BJ (cell line): ENCODE measurements around the gene MCM7. TPM values are rescaled to one million over a fixed set of nuclear protein-coding genes. Genes with fewer than 3 reads are reported as not detected.

Experiments used
- CTCF ChIA-PET: fragments of 350-600 bp; formaldehyde crosslinking; extraction: SDS; loops from one replicate; lab custom pipeline; 2021; ENCODE audit warnings: antibody characterized with exemption, inconsistent platforms; lab: Yijun Ruan, JAX
- POLR2A ChIA-PET: fragments of 300-600 bp; sonication (Branson Sonifier 250); formaldehyde crosslinking; extraction: SDS; loops from one replicate; lab custom pipeline; 2021; ENCODE audit warnings: antibody characterized with exemption; lab: Charles Lee
- DNase-seq: peaks from one replicate; pipeline ENCODE4 v3.0.0-alpha.2; 2011; ENCODE audit warnings: low read depth
- H3K27me3 ChIP-seq: 2 replicates; pipeline ENCODE4 v1.6.0; 2011; ENCODE audit warnings: low read length; ENCODE audit not compliant: control insufficient read depth, insufficient read depth
- H3K36me3 ChIP-seq: 2 replicates; pipeline ENCODE4 v1.5.1; 2011; ENCODE audit warnings: low read length; ENCODE audit not compliant: control insufficient read depth, insufficient read depth
- H3K4me3 ChIP-seq: 2 replicates; pipeline ENCODE4 v1.5.1; 2011; ENCODE audit warnings: low read depth, mild to moderate bottlenecking, control low read depth, low read length
- polyA plus RNA-seq: library from polyadenylated mRNA; depleted of rRNA; stranded (reverse); fragments of >200 nt; gene quantifications from 2 replicates; pipeline ENCODE4 v1.2.3, GENCODE V29; 2011
- TF ChIP-seq, protein P1 (sequence below): IDR thresholded peaks from 2 replicates; pipeline ENCODE4 v1.5.1; 2011; ENCODE audit warnings: low read depth, mild to moderate bottlenecking, control low read depth, inconsistent platforms, low read length, moderate library complexity; ENCODE audit not compliant: insufficient read depth

The MCM7 gene
- polyA plus RNA-seq, 1 experiment, result 89.0 TPM

DNA sequence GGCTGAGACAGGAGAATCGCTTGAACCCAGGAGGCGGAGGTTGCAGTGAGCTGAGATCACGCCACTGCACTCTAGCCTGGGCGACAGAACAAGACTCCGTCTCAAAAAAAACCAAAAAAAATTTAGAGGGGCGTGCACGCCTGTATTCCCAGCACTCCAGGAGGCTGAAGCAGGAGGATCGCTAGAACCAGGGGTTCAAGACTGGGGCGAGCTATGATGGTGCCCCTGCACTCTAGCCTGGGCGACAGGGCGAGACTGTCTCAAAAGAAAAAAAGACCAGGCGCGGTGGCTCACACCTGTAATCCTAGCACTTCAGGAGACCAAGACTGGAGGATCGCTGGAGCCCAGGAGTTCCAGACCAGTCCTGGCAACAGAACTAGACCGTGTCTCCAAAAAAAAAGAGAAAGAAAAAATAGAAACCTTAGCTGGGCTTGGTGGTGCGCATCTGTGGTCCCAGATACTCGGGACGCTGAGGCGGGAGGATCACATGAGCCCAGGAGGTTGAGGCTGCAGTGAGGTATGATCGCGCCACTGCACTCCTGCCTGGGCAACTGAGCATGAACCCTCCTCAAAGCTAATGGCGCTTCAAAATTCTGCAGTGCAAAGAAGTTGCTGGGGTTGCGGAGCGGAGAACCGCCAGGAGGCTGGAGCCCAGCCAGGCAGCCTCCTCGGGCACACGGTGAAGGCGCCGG, 25.2 kb upstream of the MCM7 start:
- CTCF ChIA-PET, result interaction anchor here (0.5 to 0.8 kb wide), 3 partner anchors 17 to 147 kb away, joined by 3 to 4 read pairs (median 3); no protein-coding TSS in a partner anchor
- Histone ChIP-seq H3K27me3 (no peaks in the 10 kb centered on the region), H3K36me3 (0 out of 2 replicates have a peak, but pooled peaks cover 2% of the 10 kb centered on the region), H3K4me3 (peak overlapping the region; percentile 77)
- DNase-seq, result no peak
- POLR2A ChIA-PET, result interaction anchor here (0.6 to 0.8 kb wide), 2 partner anchors 11 to 23 kb away, joined by 3 to 4 read pairs; partner anchors contain the start of gene LAMTOR4
- TF ChIP-seq, protein P1, sequence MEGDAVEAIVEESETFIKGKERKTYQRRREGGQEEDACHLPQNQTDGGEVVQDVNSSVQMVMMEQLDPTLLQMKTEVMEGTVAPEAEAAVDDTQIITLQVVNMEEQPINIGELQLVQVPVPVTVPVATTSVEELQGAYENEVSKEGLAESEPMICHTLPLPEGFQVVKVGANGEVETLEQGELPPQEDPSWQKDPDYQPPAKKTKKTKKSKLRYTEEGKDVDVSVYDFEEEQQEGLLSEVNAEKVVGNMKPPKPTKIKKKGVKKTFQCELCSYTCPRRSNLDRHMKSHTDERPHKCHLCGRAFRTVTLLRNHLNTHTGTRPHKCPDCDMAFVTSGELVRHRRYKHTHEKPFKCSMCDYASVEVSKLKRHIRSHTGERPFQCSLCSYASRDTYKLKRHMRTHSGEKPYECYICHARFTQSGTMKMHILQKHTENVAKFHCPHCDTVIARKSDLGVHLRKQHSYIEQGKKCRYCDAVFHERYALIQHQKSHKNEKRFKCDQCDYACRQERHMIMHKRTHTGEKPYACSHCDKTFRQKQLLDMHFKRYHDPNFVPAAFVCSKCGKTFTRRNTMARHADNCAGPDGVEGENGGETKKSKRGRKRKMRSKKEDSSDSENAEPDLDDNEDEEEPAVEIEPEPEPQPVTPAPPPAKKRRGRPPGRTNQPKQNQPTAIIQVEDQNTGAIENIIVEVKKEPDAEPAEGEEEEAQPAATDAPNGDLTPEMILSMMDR, result 0 out of 2 replicates have a peak, but pooled peaks have one; percentile 8

DNA sequence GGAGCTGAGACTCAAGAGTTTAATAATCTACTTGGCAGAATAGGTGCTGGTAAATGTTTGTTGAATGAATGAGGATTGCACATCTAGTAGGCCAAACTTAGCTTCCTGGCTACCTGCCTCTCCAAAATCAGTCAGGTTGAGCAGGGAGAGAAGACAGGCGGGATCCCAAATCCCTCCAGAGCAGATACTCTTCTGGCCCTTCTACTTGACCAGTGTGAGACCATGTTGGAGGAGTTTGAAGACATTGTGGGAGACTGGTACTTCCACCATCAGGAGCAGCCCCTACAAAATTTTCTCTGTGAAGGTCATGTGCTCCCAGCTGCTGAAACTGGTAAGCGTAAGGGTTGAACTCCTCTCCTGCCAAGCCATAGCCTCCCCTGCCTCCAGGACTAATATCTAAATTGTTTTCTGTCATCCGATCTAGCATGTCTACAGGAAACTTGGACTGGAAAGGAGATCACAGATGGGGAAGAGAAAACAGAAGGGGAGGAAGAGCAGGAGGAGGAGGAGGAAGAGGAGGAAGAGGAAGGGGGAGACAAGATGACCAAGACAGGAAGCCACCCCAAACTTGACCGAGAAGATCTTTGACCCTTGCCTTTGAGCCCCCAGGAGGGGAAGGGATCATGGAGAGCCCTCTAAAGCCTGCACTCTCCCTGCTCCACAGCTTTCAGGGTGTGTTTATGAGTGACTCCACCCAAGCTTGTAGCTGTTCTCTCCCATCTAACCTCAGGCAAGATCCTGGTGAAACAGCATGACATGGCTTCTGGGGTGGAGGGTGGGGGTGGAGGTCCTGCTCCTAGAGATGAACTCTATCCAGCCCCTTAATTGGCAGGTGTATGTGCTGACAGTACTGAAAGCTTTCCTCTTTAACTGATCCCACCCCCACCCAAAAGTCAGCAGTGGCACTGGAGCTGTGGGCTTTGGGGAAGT, 23.4 kb upstream of the MCM7 start:
- DNase-seq, result no peak
- Histone ChIP-seq H3K4me3 (no peak overlapping the region), H3K27me3 (no peaks in the 10 kb centered on the region), H3K36me3 (0 out of 2 replicates have a peak, but pooled peaks cover 2% of the 10 kb centered on the region)
- TF ChIP-seq, protein P1, result no peak
- ChIA-PET CTCF (interaction anchor here (0.6 to 2.1 kb wide), 8 partner anchors 9 to 283 kb away, joined by 3 to 7 read pairs (median 3); no protein-coding TSS in a partner anchor), POLR2A (no interaction called here)

DNA sequence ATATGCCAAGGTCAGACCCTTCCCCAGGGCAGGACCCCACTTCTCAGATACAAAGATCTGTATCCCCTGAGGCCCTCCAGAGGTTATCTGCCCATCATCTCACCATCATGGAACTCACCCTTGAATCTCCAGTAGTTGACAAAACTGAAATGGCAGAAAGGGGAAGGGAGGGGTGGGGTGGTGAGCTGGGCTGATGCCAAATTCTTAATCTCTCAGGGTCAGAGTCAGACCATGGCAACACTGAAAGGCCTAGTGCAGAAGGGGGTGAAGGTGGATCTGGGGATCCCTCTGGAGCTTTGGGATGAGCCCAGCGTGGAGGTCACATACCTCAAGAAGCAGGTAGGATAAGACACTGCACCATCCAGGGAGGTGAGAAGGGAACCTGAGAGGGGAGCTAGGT, 21.4 kb upstream of the MCM7 start:
- H3K27me3 ChIP-seq, result no peaks in the 10 kb centered on the region
- no peak overlapping the region for H3K4me3 ChIP-seq
- no peak for DNase-seq
- TF ChIP-seq, protein P1, result no peak
- POLR2A ChIA-PET, result no interaction called here
- H3K36me3 ChIP-seq, result 0 out of 2 replicates have a peak, but pooled peaks cover 2% of the 10 kb centered on the region
- CTCF ChIA-PET, result interaction anchor here (0.7 to 2.1 kb wide), 3 partner anchors 10 to 129 kb away, joined by 3 to 4 read pairs (median 3); no protein-coding TSS in a partner anchor

DNA sequence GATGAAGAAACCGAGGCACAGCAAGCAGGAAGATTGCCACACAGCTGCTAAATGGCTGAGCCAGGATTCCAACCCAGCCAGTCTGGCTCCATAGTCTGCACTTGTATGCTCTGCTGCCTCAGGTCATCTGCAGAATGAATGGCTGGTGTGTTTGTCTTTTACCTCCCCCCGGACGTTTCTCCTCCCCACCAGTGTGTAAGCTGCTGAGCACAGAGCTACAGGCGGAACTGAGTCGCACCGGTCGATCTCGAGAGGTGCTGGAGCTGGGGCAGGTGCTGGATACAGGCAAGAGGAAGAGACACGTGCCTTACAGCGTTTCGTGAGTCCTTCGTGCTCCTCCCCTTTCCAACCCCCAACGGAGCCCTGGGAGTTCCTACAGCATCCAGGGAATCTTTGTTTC, 20.9 kb upstream of the MCM7 start:
- no peak overlapping the region for H3K4me3 ChIP-seq
- TF ChIP-seq, protein P1, result no peak
- H3K36me3 ChIP-seq, result 0 out of 2 replicates have a peak, but pooled peaks cover 2% of the 10 kb centered on the region
- POLR2A ChIA-PET, result no interaction called here
- H3K27me3 ChIP-seq, result no peaks in the 10 kb centered on the region
- DNase-seq, result no peak
- CTCF ChIA-PET, result interaction anchor here (1.1 to 2.1 kb wide), 2 partner anchors 10 to 12 kb away, joined by 3 to 4 read pairs; no protein-coding TSS in a partner anchor
